Lung (tissue), 12 donors: Measurements from ENCODE around the gene IFT122. TPM values are rescaled to one million over a fixed set of nuclear protein-coding genes. Genes with fewer than 3 reads are reported as not detected.

Source experiments
- ATAC-seq: fragments of 200-7000 bp; cut with Tn5 transposase; one replicate; pipeline ENCODE4 v1.9.1; 2020; ENCODE audit warnings: moderate number of reproducible peaks; ENCODE audit not compliant: insufficient read depth, low FRiP score
- DNase-seq, 3 donors: peaks; one replicate each; pipeline ENCODE4 v3.0.0-alpha.2; 2013 to 2017
- H3K27ac ChIP-seq, 2 donors: one replicate each; pipeline ENCODE4 v1.5.1; 2013; ENCODE audit warnings: mild to moderate bottlenecking in 2 of 2, moderate library complexity in 2 of 2, control low read depth in 1 of 2, inconsistent platforms in 1 of 2, low read depth in 1 of 2, low read length in 1 of 2
- H3K27me3 ChIP-seq, 3 donors: one replicate each; pipeline ENCODE4 v1.5.1; 2013; ENCODE audit warnings: low read length in 2 of 3; ENCODE audit not compliant: control insufficient read depth in 3 of 3, insufficient read depth in 3 of 3
- H3K36me3 ChIP-seq, 4 donors: one replicate each; pipeline ENCODE4 v1.5.1; 2013; ENCODE audit warnings: low read length in 4 of 4, mild to moderate bottlenecking in 1 of 4, moderate library complexity in 1 of 4; ENCODE audit not compliant: control insufficient read depth in 4 of 4, insufficient read depth in 4 of 4
- H3K4me1 ChIP-seq, 5 donors: one replicate each; pipeline ENCODE4 v1.5.1; 2013; ENCODE audit warnings: low read length in 5 of 5, mild to moderate bottlenecking in 2 of 5, moderate library complexity in 1 of 5; ENCODE audit not compliant: control insufficient read depth in 5 of 5, insufficient read depth in 5 of 5
- H3K4me3 ChIP-seq: one replicate; pipeline ENCODE4 v1.5.1; 2013; ENCODE audit warnings: mild to moderate bottlenecking, control low read depth, moderate library complexity
- H3K9ac ChIP-seq, 2 donors: one replicate each; pipeline ENCODE4 v1.5.1; 2013; ENCODE audit warnings: low read length in 2 of 2, control low read depth in 1 of 2; ENCODE audit not compliant: insufficient read depth in 1 of 2
- H3K9me3 ChIP-seq, 4 donors: one replicate each; pipeline ENCODE4 v1.5.1; 2013; ENCODE audit warnings: low read length in 3 of 4, mild to moderate bottlenecking in 1 of 4, moderate library complexity in 1 of 4; ENCODE audit not compliant: control insufficient read depth in 4 of 4, insufficient read depth in 3 of 4
- WGBS, 2 donors: extraction: QIAGEN DNeasy Blood & Tissue Kit; methylation state at CpG; one replicate each; pipeline ENCODE4 v1.1.7; 2013; 5-methylcytosine and 5-hydroxymethylcytosine counted together
- polyA plus RNA-seq, 2 donors: library from polyadenylated mRNA; stranded (reverse); fragments of 200-250 nt; gene quantifications; one replicate each; pipeline ENCODE4 v1.2.1, GENCODE V29; 2013
- total RNA-seq, 2 donors: library from RNA; depleted of rRNA in 1 of 2; stranded (reverse); fragments of >200 nt in 1 of 2; gene quantifications; one replicate each; pipeline ENCODE4 v1.2.1, GENCODE V29; 2014 to 2021
- TF ChIP-seq, protein P1 (sequence below): IDR thresholded peaks from 2 replicates; pipeline ENCODE4 v1.5.1; 2012; ENCODE audit warnings: mild to moderate bottlenecking; ENCODE audit errors: control extremely low read depth, extremely low read depth
- donor health status: control.
- donor health status: control.
- donor health status: Bipolar disorder and iron deficiency.
- donor health status: healthy.
- donor health status: DM: yes; HTN: yes; CAD: no.

Gene IFT122
- total and polyA plus RNA-seq, 4 donors = 11.0 to 65.7 (median 31.7) TPM

DNA sequence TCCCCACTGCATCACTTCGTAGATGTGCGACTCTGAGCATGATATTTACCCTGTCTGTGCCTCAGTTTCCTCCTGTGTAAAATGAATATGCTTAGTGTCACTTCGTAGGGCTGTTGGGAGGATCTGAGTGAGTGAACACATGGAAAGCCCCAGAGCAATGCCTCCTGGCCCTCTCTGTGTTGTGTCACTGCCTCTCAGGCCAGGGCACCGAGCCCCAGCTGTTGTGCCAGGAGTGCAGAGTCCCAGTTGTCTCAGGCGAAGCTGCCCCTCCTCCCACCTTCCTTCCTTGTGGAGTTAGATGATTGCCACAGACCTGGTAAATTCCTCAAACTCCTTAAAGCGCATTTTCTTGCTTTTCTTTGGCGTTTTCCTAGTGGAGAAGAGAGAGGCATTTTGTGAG is 37.8 kb upstream of the IFT122 start:
- Histone ChIP-seq H3K9me3 (no peaks in the 10 kb centered on the region), H3K27ac (no peak overlapping the region), H3K4me1 (peaks cover 0 to 13% (median 3%) of the 10 kb centered on the region in 5 donors), H3K9ac (no peak overlapping the region), H3K4me3 (no peak overlapping the region), H3K27me3 (no peaks in the 10 kb centered on the region), H3K36me3 (no peaks in the 10 kb centered on the region)
- WGBS, 2 donors = 72 to 80% methylated on average over 7 of the region's 7 CpGs
- no peak for ATAC-seq
- DNase-seq = no peak
- TF ChIP-seq, protein P1, sequence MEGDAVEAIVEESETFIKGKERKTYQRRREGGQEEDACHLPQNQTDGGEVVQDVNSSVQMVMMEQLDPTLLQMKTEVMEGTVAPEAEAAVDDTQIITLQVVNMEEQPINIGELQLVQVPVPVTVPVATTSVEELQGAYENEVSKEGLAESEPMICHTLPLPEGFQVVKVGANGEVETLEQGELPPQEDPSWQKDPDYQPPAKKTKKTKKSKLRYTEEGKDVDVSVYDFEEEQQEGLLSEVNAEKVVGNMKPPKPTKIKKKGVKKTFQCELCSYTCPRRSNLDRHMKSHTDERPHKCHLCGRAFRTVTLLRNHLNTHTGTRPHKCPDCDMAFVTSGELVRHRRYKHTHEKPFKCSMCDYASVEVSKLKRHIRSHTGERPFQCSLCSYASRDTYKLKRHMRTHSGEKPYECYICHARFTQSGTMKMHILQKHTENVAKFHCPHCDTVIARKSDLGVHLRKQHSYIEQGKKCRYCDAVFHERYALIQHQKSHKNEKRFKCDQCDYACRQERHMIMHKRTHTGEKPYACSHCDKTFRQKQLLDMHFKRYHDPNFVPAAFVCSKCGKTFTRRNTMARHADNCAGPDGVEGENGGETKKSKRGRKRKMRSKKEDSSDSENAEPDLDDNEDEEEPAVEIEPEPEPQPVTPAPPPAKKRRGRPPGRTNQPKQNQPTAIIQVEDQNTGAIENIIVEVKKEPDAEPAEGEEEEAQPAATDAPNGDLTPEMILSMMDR = no peak

DNA sequence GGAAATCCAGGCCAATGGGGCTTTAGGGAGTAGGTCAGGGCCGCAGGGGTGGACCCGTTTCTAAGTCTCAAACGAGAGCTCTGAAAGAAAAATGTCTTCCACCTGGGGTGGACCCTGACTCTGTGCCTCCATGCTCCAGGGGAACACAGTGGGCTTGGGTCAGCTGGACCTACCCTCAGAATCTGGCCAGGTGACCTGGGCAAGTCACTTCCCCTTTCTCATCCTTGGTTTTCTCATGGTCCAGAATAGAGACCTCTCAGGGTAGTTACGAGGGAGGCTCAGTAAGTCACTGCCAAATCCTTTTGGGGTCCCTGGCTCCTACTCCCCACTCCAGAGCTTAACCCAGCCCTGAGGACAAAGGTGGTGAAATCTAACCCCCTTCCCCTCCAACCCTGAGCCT is 37.4 kb upstream of the IFT122 start:
- DNase-seq = no peak
- Histone ChIP-seq H3K9me3 (no peaks in the 10 kb centered on the region), H3K27ac (no peak overlapping the region), H3K4me3 (no peak overlapping the region), H3K27me3 (no peaks in the 10 kb centered on the region), H3K9ac (no peak overlapping the region), H3K4me1 (peaks cover 0 to 11% (median 3%) of the 10 kb centered on the region in 5 donors), H3K36me3 (no peaks in the 10 kb centered on the region)
- 93 to 96% methylated on average over 4 of the region's 4 CpGs for WGBS, 2 donors
- TF ChIP-seq, protein P1 = no peak
- ATAC-seq = no peak

DNA sequence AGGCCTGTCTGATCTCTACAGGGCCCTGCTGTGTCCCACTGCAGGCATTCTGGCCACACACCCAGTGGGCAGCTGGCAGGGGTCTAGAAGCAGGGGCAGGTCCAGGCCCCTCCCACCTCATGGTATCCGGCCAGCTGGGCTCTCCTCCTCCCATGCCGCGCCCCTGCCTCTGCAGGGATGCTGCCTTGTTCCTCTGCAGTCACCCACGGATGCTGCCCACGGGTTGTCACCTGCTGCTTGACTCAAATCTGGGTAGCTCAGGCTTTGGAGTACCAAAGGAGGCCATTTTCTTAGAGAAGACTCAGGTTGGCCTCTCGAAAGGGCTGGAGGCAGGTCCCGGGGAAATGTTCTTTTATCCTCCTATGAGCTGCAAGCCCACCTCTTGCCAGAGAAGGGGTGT is 36.6 kb upstream of the IFT122 start:
- DNase-seq = no peak
- peaks cover 0 to 2% (median 0%) of the 10 kb centered on the region in 5 donors for H3K4me1 ChIP-seq
- no peaks in the 10 kb centered on the region for H3K27me3 ChIP-seq
- no peaks in the 10 kb centered on the region for H3K9me3 ChIP-seq
- WGBS, 2 donors = 88 to 94% methylated on average over 7 of the region's 7 CpGs
- no peak overlapping the region for H3K9ac ChIP-seq
- H3K27ac ChIP-seq = no peak overlapping the region
- ATAC-seq = no peak
- TF ChIP-seq, protein P1 = no peak
- H3K4me3 ChIP-seq = no peak overlapping the region
- H3K36me3 ChIP-seq = no peaks in the 10 kb centered on the region

DNA sequence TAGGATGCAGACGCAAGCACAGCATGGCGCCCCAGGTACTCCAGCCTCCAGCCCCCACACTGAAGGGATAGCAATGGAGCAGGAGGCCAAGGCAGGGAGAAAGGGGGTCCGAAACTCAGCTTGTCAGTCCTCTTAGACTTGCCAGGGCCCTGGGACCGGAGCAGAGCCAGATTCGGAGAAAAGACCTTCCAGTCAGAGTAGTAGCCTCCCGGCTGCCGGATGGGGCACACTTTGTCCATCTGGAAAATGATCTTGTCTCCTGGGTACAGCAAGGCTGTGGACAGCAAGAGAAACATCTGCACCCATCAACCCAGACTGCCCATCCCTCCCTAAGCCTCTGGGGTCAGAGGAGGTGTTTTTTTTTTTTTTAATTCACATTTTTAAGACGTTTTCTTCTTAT is 35.9 kb upstream of the IFT122 start:
- Histone ChIP-seq H3K9me3 (no peaks in the 10 kb centered on the region), H3K27ac (no peak overlapping the region), H3K4me1 (peaks cover 0 to 1% (median 0%) of the 10 kb centered on the region in 5 donors), H3K27me3 (no peaks in the 10 kb centered on the region), H3K36me3 (no peaks in the 10 kb centered on the region), H3K9ac (no peak overlapping the region), H3K4me3 (no peak overlapping the region)
- WGBS, 2 donors = 84 to 85% methylated on average over 8 of the region's 8 CpGs
- DNase-seq (no peak), ATAC-seq (no peak)
- TF ChIP-seq, protein P1 = no peak
